GM21619 (cell line): ENCODE data around the gene JAG2.
"Not testable (repeated sequence)": the region's sequence is repeated elsewhere in the genome, so short reads cannot be mapped to it uniquely, and the experiment has no call there.

Experiments used
- ATAC-seq: cut with Tn5 transposase; IDR thresholded peaks from one replicate; pipeline ENCODE4 v1.9.1; 2021; ENCODE audit not compliant: unreplicated experiment

Gene JAG2

DNA sequence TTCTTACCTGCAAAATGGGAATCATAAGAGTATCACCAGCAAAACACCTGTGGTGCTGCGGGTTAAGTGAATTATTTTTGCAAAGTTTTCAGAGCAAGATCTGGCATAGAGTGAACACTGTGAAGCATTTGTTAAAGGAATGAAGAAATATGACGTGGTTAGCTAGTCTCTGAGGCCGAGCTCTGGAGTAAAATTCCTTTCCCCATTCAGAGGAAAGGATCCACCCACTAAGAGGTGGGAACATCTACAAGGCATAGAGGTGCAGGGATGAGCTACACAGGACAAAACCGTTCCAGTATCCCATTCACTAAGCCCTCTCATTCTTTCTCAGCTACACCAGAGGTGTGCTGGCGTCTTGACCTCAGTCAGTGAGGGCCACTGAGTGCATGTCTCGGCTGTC, 48.5 kb downstream of the JAG2 start:
- no peak for ATAC-seq

DNA sequence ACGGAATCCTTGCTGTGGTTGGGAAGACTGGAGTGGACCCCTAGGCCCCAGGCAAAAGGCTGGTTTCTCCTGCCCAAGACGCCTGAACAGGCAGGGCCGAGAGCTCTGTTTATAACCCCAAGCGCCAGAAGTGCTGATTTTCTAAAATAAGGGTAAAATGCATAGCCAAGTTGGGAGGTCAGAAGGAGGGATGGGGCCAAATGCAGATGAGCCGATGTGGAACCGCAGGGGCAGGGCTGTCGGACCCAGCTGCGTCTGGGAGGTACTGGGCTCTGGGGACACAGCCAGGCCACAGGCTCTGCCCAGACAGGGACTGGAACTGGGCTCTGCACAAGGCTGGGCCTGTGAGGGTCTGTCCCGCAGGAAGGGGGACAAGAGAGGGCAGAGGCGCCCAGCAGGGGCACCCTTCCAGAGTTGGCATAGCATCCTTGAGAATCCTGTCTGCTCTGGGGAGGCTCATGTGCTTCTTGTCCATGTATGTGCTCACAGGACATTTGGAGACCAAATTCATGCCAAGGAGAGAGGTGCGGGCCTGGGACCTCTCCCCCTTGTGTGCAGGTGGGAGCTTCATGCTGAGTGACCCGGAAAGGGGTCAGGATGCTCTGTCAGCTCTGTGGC, 49.1 kb downstream of the JAG2 start:
- ATAC-seq, result no peak

DNA sequence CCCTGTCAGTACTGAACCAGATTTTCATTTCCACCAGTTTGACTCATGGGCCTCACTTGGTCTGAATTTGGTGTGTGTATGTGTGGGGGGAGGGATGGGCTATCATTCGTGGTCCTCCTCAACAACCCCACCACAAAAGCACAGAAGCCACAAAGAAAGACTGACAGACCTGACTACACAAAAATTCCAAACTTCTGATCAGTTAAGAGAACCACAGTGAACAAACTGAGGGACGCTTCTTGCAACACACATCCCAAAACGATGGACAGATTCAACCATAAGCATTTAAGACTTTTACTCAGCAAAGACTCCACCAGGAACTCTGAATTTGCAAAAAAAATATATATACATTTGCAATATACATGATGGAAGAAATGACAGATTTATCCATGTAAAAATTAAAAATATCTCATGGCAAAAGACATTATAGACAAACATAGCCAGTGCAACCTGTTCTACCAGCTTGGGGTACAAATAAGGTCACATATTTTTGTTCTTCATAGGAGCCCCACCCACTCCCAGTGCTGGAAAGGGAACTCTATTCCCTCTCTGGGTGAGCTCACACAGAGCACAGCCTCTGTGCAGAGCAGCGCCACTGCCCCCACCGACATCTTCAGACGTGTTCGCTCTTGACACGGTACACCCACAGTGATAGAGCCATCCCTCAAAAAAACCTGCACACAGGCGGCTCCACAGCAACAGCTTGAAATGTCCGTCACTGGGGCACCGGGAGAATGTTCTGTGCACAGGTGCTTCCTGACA, 49.7 kb downstream of the JAG2 start:
- ATAC-seq, result no peak

DNA sequence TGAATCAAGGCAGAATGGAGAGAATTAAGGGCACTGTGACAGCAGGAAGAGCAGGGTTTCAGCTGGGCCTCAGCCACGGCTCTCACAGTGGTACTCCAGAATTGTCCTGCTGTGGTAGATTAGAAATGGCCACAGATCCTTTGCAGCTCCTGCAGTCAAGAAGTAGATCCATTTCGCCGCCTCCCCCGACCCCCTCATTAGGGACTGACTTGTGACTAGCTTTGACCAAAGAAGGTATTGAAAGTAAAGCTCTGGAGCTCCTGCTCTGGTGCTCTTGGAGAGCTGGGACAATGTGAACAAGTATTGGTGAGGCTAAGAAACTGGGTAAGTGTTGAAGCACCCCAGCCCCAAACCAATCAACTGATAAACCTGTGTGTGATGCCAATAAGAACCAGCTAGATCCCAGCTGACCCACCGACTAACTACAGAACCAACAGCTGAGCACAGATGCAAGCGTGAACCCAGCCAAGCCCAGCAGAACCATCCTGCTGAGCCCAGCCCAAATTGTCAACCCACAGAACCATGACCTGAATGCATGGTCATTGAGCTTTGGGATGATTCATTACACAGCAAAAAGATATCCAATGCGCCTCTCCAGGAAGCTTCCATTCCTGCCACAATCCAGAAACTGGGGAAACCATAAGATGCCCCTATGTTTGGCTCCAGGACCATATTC, 50.7 kb downstream of the JAG2 start:
- ATAC-seq, result no peak

DNA sequence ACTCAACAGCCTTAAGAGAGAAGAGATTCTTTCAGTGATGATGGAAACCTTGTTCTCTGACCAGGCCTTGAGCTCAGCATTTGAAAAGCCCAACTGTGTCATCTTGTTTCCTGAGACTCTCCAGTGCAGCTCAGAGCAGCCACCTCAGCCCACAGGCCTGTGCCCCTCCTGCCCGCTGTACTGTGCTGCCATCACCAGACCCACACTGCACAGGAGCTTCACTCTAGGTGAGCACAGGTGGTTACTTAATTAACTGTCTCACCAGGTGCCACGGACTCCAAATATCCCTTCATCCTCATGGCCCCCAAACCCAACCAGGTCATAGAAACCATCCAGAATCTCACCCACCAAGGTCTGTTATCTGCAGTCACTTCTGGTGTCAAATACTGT, 51.3 kb downstream of the JAG2 start:
- ATAC-seq, result no peak

DNA sequence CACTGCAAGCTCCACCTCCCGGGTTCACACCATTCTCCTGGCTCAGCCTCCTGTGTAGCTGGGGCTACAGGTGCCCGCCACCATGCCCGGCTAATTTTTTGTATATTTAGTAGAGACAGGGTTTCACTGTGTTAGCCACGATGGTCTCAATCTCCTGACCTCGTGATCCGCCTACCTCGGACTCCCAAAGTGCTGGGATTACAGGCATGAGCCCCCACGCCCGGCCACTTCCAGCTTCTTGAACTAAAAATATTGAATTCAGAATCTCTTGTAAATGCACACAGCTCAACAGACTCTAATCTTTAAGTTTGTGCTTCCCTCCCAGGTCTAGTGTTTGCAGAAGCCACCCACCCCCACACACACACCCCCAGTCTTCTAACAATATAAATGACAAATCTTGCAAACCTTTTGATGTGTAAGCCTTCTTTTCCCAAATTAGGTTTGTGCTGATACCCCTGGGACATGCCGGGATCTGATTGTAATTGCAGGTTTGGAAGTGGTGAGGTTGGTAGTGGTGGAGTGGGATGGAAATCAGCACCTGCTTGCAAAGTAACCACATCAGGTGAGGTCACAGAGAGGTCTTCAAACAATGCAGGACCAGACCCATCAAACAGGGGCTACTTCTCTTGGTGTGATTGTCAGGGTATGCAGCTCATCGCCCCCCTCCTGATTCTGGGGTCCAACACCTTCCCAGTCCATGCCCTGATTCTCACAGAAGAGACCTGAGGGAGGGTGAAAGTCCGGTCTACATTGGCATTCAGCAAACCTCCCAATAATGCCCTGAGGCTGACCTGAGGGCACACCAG, 51.9 kb downstream of the JAG2 start:
- ATAC-seq, result no peak

DNA sequence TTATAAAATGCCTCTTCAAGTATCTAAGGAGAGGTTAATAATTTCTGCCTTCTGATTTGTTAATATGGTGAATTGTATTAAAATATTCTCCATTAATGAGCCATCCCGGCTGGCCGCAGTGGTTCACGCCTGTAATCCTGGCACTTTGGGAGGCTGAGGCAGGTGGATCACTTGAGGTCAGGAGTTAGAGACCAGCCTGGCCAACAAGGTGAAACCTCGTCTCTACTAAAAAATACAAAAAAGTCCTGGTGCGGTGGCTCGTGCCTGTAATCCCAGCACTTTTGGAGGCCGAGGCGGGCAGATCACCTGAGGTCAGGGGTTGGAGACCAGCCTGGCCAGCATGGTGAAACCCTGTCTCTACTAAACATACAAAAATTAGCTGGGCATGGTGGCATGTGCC, 59.3 kb downstream of the JAG2 start:
- ATAC-seq, result not testable (repeated sequence)

DNA sequence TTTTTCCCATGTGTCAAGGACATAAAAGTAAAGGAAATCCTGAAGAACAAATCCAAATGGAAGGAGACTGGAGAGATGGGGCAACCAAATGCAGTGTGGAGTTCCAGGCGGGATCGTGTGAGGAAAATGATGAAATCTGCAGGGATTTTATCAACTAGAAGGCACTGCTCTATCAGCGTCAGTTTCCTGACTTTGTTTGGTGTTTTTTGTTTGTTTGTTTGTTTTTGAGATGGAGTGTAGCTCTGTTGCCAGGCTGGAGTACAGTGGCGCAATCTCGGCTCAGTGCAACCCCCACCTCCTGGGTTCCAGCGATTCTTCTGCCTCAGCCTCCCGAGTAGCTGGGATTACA, 60.1 kb downstream of the JAG2 start:
- no peak for ATAC-seq

DNA sequence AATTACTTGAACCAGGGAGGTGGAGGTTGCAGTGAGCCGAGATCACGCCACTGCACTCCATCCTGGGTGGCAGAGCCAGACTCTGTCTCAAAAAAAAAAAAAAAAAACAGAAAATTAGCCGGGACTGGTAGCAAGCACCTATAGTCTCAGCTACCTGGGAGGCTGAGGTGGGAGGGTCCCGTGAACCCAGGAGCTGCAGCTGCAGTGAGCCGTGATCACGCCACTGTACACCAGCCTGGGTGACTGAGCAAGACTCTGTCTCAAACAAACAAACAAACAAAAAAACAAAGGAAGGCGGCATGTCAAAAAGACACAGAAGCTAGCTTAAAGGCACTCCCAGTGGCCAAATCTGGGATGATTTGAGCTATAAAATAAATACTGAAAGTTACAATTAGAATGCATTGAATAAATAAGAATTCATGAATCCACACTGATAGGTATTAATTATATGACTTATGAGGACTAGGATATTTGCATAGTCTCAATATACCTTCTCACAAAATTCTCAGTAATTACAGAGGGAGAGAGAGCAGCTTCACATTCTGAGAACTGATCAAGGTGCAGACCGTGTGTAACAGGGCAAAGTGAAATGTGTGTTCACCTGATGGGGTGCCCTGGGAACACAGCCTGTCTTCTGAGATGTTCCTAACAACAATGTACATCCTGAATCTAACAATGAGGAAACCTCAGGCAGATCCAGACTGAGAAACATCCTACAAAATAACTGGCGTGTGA, 60.6 kb downstream of the JAG2 start:
- ATAC-seq, result no peak

DNA sequence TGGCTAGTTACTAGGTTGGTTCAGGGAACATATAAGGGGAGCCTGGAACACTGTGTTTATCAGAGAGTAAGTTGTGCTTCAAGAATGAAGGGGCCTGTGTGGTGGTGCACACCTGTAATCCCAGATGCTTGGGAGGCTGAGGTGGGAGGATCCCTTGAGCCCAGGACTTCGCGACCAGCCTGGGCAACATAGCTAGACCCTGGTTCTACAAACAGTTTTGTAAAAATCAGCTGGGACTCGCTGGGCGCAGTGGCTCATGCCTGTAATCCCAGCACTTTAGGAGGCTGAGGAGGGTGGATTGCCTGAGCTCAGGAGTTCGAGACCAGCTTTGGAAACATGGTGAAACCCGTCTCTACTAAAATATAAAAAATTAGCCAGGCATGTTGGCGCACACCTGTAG, 61.2 kb downstream of the JAG2 start:
- ATAC-seq, result no peak

DNA sequence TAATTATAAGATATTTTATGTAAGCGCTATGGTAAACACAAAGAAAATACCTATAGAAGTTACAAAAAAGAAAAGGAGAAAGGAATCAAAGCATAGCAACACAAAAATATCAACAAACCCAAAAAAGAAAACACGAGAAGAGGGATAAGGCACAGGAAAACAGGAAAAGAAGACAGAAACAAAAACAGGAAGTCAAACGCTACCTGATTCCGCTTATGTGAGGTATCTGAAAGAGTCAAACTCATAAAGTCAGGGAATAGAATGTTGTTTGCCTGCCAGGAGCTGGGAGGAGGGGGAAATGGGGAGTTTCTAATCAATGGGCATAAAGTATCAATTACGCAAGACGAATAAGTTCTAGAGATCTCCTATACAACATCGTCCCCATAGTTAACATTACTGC, 63.4 kb downstream of the JAG2 start:
- ATAC-seq, result no peak

DNA sequence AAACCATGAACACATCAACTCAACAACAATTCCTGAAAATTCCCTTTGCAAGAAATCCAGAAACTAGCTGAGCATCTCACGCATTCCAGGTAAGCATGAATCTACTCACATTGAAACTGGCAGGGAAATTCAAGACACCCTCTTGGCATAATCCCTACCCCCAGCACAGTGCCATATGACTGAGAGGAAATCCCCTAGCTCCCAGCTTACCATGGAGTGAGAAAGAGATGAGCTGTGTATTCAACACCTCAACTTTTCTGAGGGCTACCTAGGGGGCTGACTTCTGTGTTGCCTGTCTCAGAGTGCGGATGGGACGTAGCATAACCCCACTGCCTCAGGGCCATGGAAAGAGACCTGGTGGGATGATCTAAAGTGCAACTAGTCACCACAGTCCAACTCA, 65.7 kb downstream of the JAG2 start:
- no peak for ATAC-seq

DNA sequence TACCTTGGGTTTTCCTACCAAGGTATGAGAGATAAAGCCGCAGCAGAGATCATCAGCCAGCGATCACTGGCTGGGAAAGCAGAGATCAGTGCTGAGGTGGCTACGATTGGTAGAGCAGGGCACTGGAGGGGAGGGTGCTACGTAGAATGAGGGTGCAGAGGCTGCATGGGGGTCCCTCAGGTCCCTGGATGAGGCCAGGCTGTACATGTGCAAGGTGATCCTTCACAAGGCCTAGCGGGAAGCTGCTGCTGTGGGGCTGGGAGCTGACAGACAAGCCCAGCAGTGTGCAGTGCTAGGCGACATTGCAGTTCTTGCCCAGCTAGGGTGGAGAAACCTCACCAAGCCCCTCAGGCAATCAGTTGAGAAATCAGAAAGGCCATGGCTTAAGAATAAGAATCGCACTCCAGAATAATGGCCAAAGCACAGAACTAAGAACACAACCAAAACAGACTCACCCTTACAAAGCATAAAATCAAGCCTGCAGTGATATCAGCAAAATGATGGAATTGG, 66.2 kb downstream of the JAG2 start:
- no peak for ATAC-seq

DNA sequence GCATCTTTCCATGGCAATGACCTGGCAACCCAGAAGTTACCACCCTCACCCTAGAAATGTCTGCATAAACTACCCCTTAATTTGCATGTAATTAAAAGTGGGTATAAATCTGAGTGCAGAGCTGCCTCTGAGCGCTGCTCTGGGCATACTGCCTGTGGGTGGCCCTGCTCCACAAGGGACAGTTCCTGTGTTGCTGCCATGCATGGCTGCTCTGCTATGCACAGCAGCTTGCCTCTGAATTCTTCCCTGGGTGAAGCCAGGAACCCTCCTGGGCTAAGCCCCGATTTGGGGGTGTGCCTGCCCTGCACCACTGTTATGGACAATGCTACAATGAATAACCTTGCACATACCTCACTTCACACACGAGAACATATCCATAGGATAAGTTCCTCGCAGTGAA, 67.7 kb downstream of the JAG2 start:
- ATAC-seq, result no peak

DNA sequence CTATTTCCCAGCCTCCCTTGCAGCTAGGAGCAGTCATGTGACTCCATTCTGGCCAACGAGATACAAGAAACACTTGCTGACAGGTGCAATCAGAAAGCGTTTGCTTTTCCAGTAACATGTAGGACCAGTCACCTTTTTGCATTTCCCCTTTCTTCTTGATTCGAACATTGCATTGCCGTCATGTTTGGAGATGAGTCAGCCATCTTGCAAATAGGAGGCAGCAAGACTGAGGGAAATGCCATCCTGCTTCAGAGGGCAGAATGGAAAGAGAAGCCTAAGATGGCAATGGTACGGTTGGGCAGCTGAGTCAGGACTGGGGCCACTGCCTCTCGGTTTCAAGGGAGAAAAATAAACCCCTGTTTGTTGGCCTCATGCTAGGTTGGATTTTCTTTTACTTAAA, 68.8 kb downstream of the JAG2 start:
- ATAC-seq, result no peak

DNA sequence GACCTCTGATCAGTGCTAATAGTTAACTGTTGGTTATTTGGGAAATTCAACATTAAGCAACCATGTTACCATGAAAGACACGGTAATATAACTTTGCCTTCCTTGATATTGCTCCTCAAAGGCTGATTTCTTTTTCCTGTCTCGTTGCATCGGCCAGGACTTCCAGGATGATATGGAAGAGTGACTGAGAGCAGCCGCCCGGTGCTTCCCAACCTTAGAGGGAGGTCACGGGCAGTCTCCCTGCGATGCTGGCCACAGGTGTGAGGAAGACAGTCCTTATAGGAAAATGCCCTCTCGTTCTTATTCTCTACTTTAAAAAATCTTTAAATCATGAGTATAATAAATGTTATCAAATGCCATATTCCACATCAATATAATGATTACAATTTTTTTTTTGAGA, 70.3 kb downstream of the JAG2 start:
- no peak for ATAC-seq

DNA sequence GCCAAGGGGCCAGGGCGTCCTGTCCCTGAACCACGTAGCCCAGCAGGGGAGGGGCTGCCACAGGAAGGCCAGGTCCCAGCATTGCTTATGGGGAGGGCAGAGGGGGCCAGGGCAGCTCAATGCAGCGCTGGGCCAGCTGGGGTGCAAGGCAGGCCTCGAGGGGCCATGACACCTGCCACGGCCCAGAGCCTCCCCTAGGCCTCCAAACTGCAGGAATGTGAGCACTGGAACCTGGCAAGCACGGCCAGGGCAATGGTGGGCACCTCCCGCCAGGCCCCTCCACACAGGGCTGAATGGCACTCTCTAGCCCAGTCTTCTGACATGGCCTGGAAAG, 70.8 kb downstream of the JAG2 start:
- no peak for ATAC-seq

DNA sequence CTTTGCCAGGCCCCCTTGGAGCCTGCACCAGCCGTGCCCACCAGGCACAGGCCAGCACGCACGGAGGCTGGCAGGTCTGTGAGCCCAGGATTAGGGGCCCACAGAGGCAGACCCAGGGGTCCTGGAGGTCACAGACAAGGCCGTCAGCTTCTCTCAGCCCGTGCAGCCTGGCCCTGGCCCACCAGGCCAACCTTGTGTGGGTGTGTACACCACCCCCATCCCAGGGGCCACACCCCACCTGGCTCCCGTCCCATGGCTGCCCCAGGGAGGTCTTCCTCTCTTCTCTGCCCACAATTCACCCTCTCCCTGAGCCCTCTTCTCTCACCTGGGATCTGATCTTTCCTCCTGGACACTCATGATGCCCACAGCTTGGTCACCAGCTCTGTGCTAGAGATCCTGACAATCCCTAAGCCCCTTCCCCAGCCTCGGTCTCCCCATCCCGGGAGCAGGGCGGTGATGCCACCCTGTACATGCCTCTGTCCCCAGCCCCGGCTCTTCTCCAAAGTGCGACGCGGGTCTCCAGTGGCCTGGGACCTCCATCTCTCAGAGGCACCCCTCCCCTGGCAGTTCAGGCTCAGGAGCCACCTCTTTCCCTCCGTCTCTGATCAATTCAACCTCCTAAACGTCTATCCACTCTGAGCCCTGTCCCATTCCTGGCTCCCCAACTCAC, 72.2 kb downstream of the JAG2 start:
- ATAC-seq, result no peak

DNA sequence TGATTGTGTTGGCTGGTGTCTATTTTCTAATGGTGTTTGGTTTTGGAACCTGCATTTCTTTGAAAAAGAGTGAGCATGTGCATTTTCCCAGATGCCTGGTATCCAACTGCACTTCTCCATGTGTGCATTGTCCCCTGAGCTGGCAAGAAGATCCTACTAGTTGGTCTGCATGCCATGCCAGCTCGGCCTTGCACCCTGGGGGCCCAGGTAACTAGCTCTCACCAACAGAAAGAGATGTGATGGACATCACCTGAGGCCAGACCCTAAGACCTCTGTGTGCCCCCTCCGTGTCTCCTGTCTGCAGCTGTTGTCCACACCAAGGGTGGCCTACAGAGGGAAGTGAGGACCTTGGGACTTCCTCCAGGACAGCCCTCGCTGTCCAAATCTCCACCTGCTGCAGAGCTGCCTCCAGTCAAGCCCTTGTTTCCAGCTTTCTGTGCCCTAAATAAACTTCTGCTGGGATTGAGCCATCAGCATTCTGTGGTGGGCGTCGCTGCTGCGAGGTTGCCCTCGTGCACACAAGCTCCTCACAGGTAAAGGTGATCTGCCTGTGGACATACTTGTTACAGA, 73.3 kb downstream of the JAG2 start:
- no peak for ATAC-seq
